ENCODE data around the gene KCTD19.
"Not testable (repeated sequence)": the region's sequence is repeated elsewhere in the genome, so short reads cannot be mapped to it uniquely, and the experiment has no call there.

Gene KCTD19

GRCh38 chr16:67326472-67327309, at the start of gene KCTD19, which contains the start of gene LRRC36:
Gene KCTD19, minus strand, starts transcription at chr16:67326741. Its CDS starts 34 bp downstream, at chr16:67326707.
Gene LRRC36, plus strand, starts transcription at chr16:67326815. Its CDS starts 48 bp downstream, at chr16:67326863.
- DNase-seq (ENCODE audit: low spot score) (peak; percentile 85), FAIRE-seq (no peak)

GRCh38 chr16:67376012-67376411, 49.5 kb upstream of the KCTD19 start:
- FAIRE-seq; DNase-seq (ENCODE audit: low spot score): not testable (repeated sequence)

GRCh38 chr16:67372664-67373063, 46.1 kb upstream of the KCTD19 start:
- DNase-seq (ENCODE audit: low spot score) (no peak), FAIRE-seq (no peak)

GRCh38 chr16:67370661-67371060, 44.1 kb upstream of the KCTD19 start:
- FAIRE-seq = no peak
- DNase-seq (ENCODE audit: low spot score) = no peak

- no peak for FAIRE-seq
- DNase-seq (ENCODE audit: low spot score) = no peak
Observed at GRCh38 chr16:67364600-67365235, 38.2 kb upstream of the KCTD19 start.

- no peak for FAIRE-seq
- DNase-seq (ENCODE audit: low spot score) = no peak
Observed at GRCh38 chr16:67361038-67361437, 34.5 kb upstream of the KCTD19 start.

DNA sequence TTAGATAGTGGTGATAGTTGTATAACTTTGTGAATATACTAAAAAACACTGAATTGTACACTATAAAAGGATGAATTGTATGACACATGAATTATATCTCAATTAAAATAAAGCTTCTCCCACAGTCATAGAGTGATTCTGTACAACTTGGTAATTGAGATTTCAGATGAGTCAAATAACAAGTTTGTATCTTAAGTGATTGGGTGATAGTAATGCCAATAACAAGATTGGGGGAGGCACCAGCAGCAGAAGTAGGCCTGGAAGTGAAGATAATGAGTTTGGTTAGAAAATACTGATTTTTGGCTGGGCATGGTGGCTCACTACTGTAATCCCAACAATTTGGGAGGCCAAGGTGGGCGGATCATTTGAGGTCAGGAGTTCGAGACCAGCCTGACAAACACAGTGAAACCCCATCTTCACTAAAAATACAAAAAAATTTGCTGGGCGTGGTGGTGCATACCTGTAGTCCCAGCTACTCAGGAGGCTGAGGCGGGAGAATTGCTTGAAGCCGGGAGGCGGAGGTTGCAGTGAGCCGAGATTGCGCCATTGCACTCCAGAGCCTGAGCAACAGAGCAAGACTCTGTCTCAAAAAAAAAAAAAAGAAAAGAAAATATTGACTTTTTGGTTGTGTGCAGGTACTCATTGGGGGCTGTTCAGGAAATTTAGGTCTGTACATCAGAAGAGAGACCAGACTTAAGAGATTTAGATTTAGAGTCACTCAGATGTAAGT, 33.2 kb upstream of the KCTD19 start:
- not testable (repeated sequence) for FAIRE-seq; DNase-seq (ENCODE audit: low spot score)

GRCh38 chr16:67357561-67357960, 31.0 kb upstream of the KCTD19 start:
- DNase-seq (ENCODE audit: low spot score) = no peak
- FAIRE-seq = no peak

GRCh38 chr16:67356396-67356795, 29.9 kb upstream of the KCTD19 start:
- DNase-seq (ENCODE audit: low spot score) (no peak), FAIRE-seq (no peak)

GRCh38 chr16:67352463-67352862, 25.9 kb upstream of the KCTD19 start:
- not testable (repeated sequence) for FAIRE-seq; DNase-seq (ENCODE audit: low spot score)

DNA sequence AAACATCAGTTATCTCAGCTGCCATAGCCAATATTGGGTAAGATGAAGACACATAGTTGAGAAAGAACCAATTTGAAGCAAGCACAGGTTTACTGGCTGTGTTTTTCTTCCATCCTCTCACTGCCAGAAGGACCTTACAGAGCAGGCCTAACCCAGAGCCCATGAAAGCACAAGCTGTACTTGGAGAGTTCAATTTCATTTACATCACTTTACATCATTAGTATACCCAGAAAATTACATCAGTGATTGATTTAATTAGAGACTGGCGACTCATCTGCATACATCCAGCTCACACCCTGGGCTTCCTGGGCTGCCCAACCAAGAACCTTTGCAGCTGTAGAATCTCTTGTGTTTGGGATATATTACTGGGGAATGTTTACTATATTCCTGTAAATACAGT, 23.8 kb upstream of the KCTD19 start:
- FAIRE-seq (no peak), DNase-seq (ENCODE audit: low spot score) (no peak)

DNA sequence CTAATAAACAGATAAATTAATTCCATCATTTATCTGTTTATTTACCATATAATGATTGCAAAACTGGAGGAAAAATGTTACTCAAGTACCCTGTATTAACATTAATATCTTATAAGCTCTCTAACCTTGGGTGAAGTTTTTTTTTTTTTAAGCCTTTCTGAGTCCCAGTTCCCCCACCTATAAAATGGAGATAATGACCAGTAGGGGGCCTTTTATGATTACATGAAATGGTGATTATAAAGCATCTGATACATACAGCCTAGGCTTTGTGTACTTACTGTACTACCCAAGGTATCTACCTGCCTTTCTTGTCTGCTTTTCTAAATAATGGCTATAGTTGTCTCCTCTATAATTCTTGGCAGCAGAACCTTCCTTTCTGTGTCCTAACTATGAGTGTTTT, 22.6 kb upstream of the KCTD19 start:
- FAIRE-seq (no peak), DNase-seq (ENCODE audit: low spot score) (peak; percentile 22)

DNA sequence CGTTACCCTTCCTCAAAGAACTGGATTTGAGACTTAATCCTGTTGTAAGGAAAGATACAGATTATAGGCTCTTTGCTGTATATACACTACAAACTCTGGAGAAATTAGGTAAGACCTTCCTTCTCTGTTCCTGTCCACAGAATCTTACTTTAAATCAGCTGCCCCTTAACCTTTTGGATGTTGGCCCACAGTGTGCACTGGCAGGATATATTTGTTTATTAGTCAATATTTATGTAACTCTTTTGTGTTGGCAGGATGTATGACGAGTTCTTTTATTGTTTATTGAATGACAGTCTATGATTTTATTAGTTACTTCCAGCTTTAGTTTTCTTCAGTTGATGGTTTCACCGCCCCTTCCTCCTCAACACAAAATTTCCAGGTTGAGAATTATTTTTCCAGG, 19.8 kb upstream of the KCTD19 start:
- DNase-seq (ENCODE audit: low spot score) (no peak), FAIRE-seq (no peak)

- DNase-seq (ENCODE audit: low spot score) (no peak), FAIRE-seq (no peak)
Observed at GRCh38 chr16:67345401-67345800, 18.9 kb upstream of the KCTD19 start.

DNA sequence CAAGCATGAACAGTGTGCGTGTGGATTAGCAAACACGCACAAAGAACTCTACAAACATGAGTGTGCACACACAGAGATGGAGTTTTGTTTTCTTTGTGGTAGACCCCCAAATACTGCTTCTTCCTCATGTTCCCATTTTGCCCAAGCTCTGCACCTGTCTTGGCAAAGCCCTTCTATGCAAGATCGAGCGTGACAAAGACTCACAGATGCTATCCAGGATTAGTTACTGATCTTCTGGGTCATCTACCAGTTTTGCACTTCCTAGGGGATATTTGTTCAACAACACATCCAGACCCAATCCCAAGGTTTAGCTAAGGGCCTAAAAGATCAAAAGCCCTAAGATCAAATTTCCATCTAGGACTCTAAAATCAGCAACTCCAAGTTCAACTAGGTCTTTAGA, 16.1 kb upstream of the KCTD19 start:
- DNase-seq (ENCODE audit: low spot score) = no peak
- no peak for FAIRE-seq

DNA sequence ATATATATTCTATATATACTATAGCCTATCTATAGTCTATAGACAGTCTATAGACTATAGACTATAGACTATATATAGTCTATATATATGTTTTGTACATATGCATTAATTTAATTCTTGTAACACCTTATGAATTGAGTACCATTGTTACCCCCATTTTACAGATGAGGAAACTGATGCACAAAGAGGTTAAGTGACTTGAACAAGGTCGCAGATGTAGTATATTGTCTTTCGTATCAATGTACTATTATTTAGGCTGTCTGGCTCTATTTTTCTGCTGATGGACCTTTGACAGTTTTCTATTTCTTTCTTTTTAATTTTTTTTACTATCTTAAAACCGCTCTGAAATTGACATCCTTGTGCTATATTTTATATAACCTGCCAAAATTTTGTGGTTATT, 14.7 kb upstream of the KCTD19 start:
- DNase-seq (ENCODE audit: low spot score) = no peak
- FAIRE-seq = no peak

- FAIRE-seq = no peak
- no peak for DNase-seq (ENCODE audit: low spot score)
Observed at GRCh38 chr16:67339453-67339852, 12.9 kb upstream of the KCTD19 start.

DNA sequence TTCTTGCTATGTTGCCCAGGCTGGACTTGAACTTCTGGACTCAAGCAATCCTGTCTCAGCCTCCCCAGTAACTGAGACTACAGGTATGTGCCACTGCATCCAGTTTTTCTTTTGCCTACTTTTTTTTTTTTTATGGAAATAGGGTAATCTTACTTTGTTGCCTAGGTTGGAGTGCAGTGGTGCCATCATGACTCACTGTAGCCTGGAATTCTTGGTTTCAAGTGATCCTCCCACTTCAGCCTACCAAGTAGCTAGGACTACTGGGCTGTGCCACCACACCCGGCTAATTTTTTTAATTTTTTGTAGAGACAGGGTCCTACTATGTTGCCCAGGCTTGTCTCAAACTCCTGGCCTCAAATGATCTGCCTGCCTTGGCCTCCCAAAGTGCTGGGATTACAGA, 10.1 kb upstream of the KCTD19 start:
- FAIRE-seq (no peak), DNase-seq (ENCODE audit: low spot score) (no peak)

GRCh38 chr16:67336116-67336515, 9.6 kb upstream of the KCTD19 start:
- FAIRE-seq (no peak), DNase-seq (ENCODE audit: low spot score) (no peak)

GRCh38 chr16:67333315-67333714, 6.8 kb upstream of the KCTD19 start:
- FAIRE-seq = no peak
- DNase-seq (ENCODE audit: low spot score) = no peak

- DNase-seq (ENCODE audit: low spot score) = no peak
- FAIRE-seq = no peak
Observed at GRCh38 chr16:67329901-67330300, 3.4 kb upstream of the KCTD19 start.

DNA sequence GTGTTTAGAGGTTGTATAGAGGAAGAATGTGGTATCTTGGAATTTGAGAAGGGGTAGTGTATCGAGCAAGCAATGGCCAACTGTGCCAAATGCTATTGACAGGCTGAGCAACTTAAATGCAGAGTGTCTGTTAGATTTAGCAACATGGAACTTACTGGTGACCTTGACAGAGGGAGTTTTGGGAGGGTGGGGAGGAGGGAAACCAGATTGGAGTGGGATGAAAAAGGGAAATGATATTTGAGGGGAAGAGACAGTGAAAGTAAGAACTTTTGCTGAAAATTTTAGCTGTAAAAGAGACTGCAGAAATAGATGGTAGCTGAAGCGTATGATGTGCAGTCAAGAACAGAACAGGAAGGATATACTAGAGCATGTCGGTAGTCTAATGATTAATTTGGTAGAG, 1.2 kb upstream of the KCTD19 start:
- DNase-seq (ENCODE audit: low spot score) = no peak
- no peak for FAIRE-seq
